HG02678 (cell line): ENCODE data around the gene ATP5MK.
"Not testable (repeated sequence)": the region's sequence is repeated elsewhere in the genome, so short reads cannot be mapped to it uniquely, and the experiment has no call there.

Experiments used
- ATAC-seq: cut with Tn5 transposase; IDR thresholded peaks from one replicate; pipeline ENCODE4 v1.9.1; 2021; ENCODE audit warnings: mild to moderate bottlenecking, moderate library complexity; ENCODE audit not compliant: unreplicated experiment

ATP5MK gene

DNA sequence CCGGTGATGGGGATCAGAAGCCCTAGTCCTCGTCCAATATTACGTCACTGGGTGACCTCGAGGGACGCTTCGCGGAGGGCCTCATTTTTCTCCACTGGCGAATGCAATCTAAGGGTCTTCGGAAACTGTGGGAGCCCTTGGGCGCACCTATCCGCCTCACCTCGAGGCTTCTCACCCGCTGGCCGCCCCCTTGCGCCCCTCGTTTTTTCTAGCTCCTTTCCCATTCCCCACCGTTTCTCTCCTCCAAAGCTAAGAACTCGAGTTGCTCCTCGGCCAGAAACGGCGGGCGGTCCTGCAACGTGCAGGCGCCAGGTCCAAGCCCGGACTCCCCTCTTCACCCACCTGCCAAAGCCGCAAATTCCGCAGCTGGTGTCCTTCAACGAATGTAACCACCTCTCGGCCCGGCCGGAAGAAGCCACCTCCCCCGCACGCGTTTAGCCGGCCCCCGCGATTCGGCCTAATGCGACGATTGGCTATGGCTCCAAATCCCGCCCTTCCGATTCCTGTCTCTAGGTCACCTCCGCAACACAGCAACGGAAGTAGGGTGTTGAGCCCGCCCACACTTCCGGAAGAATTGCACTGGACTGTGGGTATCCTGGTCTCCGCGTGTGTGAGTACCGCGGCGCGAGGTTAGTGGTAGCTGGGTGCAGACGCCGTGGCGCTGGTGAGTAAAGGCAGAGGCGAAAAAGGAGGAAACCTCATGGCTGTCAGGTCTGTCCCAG lies at the start of gene ATP5MK, which contains the start of gene PDCD11:
TSS of gene ATP5MK (minus strand) at position 409 of the 722 bp plus-strand sequence. CDS start 4,018 bp downstream, outside the sequence.
TSS of gene PDCD11 (plus strand) at position 560 of the 722 bp plus-strand sequence. CDS start 1,801 bp downstream, outside the sequence.
- peak; percentile 99 for ATAC-seq

DNA sequence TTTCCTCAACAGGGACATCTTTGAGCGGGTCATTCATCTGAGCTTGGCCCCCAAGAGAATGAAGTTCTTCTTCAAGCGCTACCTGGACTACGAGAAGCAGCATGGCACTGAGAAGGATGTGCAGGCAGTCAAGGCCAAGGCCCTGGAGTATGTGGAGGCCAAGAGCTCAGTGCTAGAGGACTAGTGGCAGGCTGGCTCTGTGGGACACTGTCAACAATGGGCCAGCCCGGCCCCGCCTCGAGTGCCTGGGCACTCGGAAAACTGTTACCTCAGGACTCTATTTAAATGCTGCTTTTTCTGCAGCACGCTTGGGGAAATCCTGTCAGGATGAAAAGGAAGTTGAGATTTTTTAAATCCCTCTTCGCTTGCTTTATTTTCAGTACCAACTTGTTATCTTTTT lies 49.1 kb upstream of the ATP5MK start:
- ATAC-seq, result no peak

- no peak for ATAC-seq
Observed at GRCh38 chr10:103444478-103444877, 48.2 kb upstream of the ATP5MK start.

GRCh38 chr10:103443475-103444185 lies 47.4 kb upstream of the ATP5MK start:
- no peak for ATAC-seq

GRCh38 chr10:103442031-103442461 lies 45.8 kb upstream of the ATP5MK start:
- no peak for ATAC-seq

- no peak for ATAC-seq
Observed at GRCh38 chr10:103441611-103442010, 45.3 kb upstream of the ATP5MK start.

- ATAC-seq, result no peak
Observed at GRCh38 chr10:103441206-103441605, 44.9 kb upstream of the ATP5MK start.

DNA sequence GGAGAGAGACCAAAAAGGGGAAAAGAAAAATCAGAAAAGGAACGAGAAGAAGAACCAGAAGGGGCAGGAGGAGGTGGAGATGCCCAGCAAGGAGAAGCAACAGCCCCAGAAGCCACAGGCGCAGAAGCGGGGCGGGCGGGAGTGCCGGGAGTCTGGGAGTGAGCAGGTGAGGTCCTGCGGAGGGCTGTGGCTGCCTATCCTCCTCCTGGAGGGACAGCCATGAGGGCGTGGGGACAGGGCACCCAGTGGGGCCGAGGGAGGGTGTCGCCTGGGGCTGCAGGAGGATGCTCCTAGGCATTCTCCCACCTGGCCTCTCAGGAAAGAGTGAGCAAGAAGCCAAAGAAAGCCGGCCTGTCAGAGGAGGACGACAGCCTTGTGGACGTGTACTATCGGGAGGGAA lies 44.1 kb upstream of the ATP5MK start:
- ATAC-seq, result no peak

- no peak for ATAC-seq
Observed at GRCh38 chr10:103439776-103440175, 43.5 kb upstream of the ATP5MK start.

GRCh38 chr10:103433858-103434257 lies 37.6 kb upstream of the ATP5MK start:
- ATAC-seq, result no peak

GRCh38 chr10:103431902-103432301 lies 35.6 kb upstream of the ATP5MK start:
- no peak for ATAC-seq

DNA sequence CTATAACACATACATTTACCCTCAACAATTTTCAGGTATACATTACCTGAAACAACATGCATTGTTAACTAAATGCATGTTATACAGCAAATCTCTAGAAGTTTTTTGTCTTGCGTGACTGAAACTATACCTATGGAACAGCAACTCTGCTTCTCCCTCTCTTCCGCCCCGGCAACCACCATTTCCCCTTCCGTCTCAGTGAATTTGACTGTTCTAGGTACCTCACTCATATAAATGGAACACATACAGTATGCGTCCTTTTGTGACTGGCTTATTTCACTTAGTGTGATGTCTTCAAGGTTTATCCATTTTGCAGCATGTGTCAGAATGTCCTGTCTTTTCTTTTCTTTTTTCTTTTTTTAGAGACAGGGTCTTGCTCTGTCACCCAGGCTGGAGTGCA lies 33.4 kb upstream of the ATP5MK start:
- no peak for ATAC-seq

GRCh38 chr10:103428989-103429643 lies 32.8 kb upstream of the ATP5MK start:
- ATAC-seq, result no peak

GRCh38 chr10:103427866-103428265 lies 31.6 kb upstream of the ATP5MK start:
- ATAC-seq, result no peak

DNA sequence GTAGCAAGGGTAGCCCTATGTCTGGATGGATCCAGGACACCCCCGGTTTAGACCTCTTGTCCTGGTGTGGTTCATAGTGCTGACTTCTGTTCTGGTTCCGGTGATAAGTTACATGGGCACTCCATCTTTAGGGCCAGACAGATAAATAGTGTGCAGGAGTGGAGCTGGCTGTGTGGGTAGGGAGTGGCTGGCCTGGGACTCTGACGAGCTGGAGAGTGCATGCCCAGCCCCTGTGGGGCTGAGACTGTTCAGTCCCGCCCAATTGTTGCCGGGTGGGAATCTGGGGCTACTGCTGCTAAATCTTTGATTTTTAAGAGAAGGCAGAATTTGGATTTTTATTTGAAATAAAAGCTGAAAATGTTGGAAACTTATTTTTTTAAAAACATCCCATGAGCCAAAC lies 27.5 kb upstream of the ATP5MK start:
- no peak for ATAC-seq

DNA sequence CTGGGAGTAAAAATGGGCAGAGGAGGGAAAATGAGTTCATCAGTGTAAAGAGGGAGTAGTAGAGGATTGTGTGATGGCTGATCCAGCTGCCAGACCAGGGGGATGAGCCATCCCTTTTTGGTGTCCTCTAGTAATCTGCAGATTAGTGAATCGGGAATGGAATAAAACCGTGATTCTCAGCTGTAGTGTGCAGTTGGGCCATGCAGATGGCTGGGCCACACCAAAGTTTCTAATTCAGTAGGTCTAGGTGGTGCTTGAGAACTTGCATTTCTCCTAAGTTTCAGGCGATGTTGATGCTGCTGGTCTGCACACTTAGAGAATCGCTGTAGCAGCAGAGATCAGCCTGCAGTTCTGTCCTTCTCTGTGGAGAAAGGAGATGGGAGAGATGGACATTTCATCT lies 22.8 kb upstream of the ATP5MK start:
- ATAC-seq, result no peak

DNA sequence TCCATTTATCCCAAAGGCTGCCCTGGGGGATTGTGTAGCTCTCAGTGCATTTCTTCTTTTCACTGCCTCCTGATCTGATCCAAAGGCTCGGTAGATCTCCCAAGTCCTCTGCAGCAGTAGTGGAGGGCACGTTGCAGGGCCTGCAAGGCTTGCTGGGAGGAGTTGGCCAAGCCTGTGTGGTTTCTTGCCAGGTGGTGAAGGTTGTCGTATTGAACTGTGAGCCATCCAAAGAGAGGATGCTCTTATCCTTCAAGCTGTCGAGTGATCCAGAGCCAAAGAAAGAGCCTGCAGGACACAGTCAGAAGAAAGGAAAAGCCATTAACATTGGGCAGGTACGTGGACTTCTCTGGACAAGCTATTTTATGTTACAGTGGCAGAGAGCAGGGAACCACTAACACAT lies 21.3 kb upstream of the ATP5MK start:
- ATAC-seq, result no peak

DNA sequence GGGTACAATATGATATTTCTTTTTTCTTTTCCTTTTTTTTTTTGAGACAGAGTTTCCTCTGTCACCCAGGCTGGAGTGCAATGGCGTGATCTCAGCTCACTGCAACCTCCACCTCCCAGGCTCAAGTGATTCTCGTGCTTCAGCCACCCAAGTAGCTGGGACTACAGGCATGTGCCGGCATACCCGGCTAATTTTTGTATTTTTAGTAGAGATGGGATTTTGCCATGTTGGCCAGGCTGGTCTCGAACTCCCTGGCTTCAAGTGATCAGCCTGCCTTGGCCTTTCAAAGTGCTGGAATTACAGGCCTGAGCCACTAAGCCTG lies 20.8 kb upstream of the ATP5MK start:
- ATAC-seq, result not testable (repeated sequence)

DNA sequence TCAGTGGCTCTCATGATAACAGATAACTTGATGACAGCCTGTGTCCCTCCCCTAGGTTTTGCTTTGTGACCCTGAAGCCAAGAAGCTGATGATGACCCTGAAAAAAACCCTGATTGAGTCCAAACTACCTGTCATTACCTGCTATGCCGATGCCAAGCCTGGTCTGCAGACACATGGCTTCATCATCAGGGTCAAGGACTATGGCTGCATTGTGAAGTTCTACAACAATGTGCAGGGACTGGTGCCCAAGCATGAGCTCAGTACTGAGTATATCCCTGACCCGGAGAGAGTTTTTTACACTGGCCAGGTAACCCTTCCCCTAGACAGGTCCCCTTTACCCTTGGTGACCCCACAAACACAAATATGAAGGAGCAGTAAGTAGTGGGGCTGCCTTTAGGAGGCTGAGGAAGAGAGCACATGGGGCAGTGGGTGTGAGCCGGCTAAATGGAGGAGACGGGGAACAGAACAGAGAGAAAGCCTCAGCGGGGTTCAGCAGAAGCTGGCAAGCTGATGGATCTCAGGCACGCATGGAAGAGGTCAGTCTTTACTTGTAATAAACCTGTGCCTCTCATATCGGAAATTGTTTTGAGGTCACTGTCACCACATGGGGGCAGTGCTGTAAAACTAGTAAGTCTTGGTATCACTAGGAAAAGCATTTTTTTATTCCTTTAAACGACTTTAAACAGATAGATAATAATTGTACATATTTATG lies 20.3 kb upstream of the ATP5MK start:
- no peak for ATAC-seq

GRCh38 chr10:103415581-103415980 lies 19.3 kb upstream of the ATP5MK start:
- ATAC-seq, result no peak

- ATAC-seq, result no peak
Observed at GRCh38 chr10:103413564-103413963, 17.3 kb upstream of the ATP5MK start.
